MCF 10A (cell line): ENCODE results near the gene TLX2. TPM values are rescaled to one million over a fixed set of nuclear protein-coding genes. Genes with fewer than 3 reads are reported as not detected.

Source experiments
- BruUV-seq: library from RNA; stranded (reverse); fragments of 400-500 nt; replicated peaks from 2 replicates; lab custom pipeline; 2021; lab: Mats Ljungman, UMichigan
- CTCF ChIA-PET: fragments of 300-600 bp; sonication (Branson Sonifier 250); formaldehyde crosslinking; extraction: SDS; loops from one replicate; lab custom pipeline; 2021; ENCODE audit warnings: antibody characterized with exemption, inconsistent platforms; lab: Yijun Ruan, JAX
- POLR2A ChIA-PET: fragments of 300-600, 350-650 bp; sonication (Branson Sonifier 250); formaldehyde crosslinking; extraction: SDS; loops from one replicate; lab custom pipeline; 2020; ENCODE audit warnings: antibody characterized with exemption, inconsistent platforms; lab: Yijun Ruan, JAX
- DNase-seq: peaks from one replicate; pipeline ENCODE4 v3.0.0-alpha.2; 2018; ENCODE audit not compliant: unreplicated experiment
- H3K27ac Mint-ChIP-seq: one replicate; pipeline ENCODE4 v1.8.0; 2022; ENCODE audit warnings: mild to moderate bottlenecking, low read depth, mixed read lengths; ENCODE audit not compliant: unreplicated experiment
- H3K27me3 Mint-ChIP-seq: one replicate; pipeline ENCODE4 v1.8.0; 2022; ENCODE audit warnings: mixed read lengths; ENCODE audit not compliant: insufficient read depth, unreplicated experiment
- H3K36me3 Mint-ChIP-seq: one replicate; pipeline ENCODE4 v1.8.0; 2022; ENCODE audit warnings: mild to moderate bottlenecking, moderate library complexity, mixed read lengths; ENCODE audit not compliant: insufficient read depth, unreplicated experiment
- H3K4me1 Mint-ChIP-seq: one replicate; pipeline ENCODE4 v1.8.0; 2022; ENCODE audit warnings: mixed read lengths; ENCODE audit not compliant: insufficient read depth, unreplicated experiment
- H3K4me3 Mint-ChIP-seq: one replicate; pipeline ENCODE4 v1.8.0; 2022; ENCODE audit warnings: mild to moderate bottlenecking, moderate library complexity, mixed read lengths; ENCODE audit not compliant: unreplicated experiment
- H3K9me3 Mint-ChIP-seq: one replicate; pipeline ENCODE4 v1.8.0; 2022; ENCODE audit warnings: mixed read lengths; ENCODE audit not compliant: unreplicated experiment
- intact Hi-C: fragments of 100-400 bp; cut with micrococcal nuclease; formaldehyde crosslinking; loops from 2 replicates; pipeline ENCODE4 v1.14.1; 2022
- total RNA-seq: library from RNA; stranded (reverse); gene quantifications from 2 replicates; pipeline ENCODE4 v1.2.3, GENCODE V29; 2022
- TF ChIP-seq, protein P1 (sequence below): fragments of 200-600 bp; IDR thresholded peaks from one replicate; pipeline ENCODE4 v1.8.0; 2022; ENCODE audit warnings: antibody characterized with exemption, mild to moderate bottlenecking; ENCODE audit not compliant: unreplicated experiment

The TLX2 gene
- total RNA-seq, 1 experiment from 2014 or later: not detected

DNA sequence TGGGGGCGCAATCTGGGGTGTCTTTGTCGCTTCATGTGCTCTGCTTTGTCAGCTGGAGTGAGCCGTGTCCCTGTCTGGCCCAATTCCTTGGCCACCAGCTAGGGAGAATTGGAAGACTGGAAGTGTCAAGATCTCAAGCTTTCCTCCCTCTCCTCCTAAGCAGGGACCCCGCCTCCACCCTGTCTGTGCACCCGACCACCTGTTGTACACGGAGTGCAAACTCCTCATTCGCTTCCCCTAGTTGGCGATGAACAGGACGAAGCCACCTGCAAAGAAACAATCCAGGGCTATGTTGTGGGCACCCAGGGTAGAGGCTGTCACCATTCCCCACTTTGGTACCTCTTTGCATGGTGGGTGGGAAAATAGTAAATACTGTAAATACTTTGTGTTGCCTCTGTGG, 13.5 kb downstream of the TLX2 start:
- intact Hi-C loops: no loop called here
- ChIA-PET POLR2A (interaction anchor here (4.8 to 8.1 kb wide), 2 partner anchors 21 to 45 kb away, joined by 65 to 135 read pairs; partner anchors contain the start of genes CCDC142, PCGF1 and TTC31), CTCF (interaction anchor here (0.7 to 7.3 kb wide), 3 partner anchors 40 to 61 kb away, joined by 3 to 80 read pairs (median 14); partner anchors contain the start of genes CCDC142 and TTC31)
- Mint-ChIP-seq H3K9me3 (no peaks in the 10 kb centered on the region), H3K27me3 (no peaks in the 10 kb centered on the region), H3K27ac (peak overlapping the region; percentile 91), H3K4me3 (peak overlapping the region; percentile 94), H3K4me1 (peaks cover 38% of the 10 kb centered on the region), H3K36me3 (peaks cover 31% of the 10 kb centered on the region)
- TF ChIP-seq, protein P1, sequence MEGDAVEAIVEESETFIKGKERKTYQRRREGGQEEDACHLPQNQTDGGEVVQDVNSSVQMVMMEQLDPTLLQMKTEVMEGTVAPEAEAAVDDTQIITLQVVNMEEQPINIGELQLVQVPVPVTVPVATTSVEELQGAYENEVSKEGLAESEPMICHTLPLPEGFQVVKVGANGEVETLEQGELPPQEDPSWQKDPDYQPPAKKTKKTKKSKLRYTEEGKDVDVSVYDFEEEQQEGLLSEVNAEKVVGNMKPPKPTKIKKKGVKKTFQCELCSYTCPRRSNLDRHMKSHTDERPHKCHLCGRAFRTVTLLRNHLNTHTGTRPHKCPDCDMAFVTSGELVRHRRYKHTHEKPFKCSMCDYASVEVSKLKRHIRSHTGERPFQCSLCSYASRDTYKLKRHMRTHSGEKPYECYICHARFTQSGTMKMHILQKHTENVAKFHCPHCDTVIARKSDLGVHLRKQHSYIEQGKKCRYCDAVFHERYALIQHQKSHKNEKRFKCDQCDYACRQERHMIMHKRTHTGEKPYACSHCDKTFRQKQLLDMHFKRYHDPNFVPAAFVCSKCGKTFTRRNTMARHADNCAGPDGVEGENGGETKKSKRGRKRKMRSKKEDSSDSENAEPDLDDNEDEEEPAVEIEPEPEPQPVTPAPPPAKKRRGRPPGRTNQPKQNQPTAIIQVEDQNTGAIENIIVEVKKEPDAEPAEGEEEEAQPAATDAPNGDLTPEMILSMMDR: no peak
- DNase-seq: no peak
- BruUV-seq: no TSS peak

DNA sequence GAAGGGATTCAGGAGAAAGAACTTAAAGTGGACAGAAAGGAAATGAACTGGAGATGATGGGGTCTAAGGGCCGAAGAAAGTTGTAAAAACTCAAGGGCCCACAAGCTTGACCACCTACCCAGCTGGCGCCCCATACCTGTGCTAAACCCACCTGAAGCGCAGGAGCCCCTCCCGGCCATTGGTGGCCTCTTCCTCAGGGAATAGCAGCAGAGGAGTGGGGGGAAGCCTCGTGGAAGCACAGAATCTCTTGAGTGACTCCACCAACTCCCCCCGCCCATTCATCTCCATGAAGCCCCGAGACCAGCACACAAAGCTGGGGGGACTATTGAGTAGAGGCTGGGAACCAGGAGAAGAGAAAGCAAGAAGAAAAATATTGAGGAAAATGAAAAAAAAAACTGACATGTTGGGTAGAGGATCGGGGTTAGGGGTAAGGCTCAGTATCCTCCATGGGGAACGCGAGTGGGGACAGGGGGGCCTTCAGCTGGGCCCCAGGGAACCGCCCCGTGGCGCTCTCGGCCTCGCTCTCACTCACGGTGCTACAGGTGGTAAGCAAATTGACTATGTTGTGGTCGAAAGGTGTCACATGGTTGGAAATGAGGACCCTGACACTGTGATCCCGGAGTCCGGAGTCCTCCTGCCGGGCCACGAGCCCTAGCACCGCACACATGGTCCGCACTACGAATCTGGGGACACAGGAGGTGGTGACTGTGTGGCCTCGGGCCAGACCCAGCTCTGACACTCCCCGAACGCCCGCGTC, 14.5 kb downstream of the TLX2 start:
- POLR2A ChIA-PET: interaction anchor here (0.7 to 8.1 kb wide), 19 partner anchors 8 to 107 kb away, joined by 3 to 135 read pairs (median 5); partner anchors contain the start of genes C2orf81, CCDC142, INO80B and MOGS
- TF ChIP-seq, protein P1: no peak
- H3K27ac Mint-ChIP-seq: peak overlapping the region; percentile 91
- peaks cover 38% of the 10 kb centered on the region for H3K4me1 Mint-ChIP-seq
- peak overlapping the region; percentile 94 for H3K4me3 Mint-ChIP-seq
- TSS peak; percentile 55 for BruUV-seq
- H3K9me3 Mint-ChIP-seq: no peaks in the 10 kb centered on the region
- H3K27me3 Mint-ChIP-seq: no peaks in the 10 kb centered on the region
- CTCF ChIA-PET: interaction anchor here (0.6 to 7.3 kb wide), 4 partner anchors 37 to 59 kb away, joined by 3 to 80 read pairs (median 12); partner anchors contain the start of genes CCDC142 and TTC31
- peaks cover 31% of the 10 kb centered on the region for H3K36me3 Mint-ChIP-seq
- intact Hi-C loops: loop anchor here (1.0 kb wide), 1 partner anchor 21 kb away; the partner anchor contains the start of gene PCGF1
- DNase-seq: no peak

DNA sequence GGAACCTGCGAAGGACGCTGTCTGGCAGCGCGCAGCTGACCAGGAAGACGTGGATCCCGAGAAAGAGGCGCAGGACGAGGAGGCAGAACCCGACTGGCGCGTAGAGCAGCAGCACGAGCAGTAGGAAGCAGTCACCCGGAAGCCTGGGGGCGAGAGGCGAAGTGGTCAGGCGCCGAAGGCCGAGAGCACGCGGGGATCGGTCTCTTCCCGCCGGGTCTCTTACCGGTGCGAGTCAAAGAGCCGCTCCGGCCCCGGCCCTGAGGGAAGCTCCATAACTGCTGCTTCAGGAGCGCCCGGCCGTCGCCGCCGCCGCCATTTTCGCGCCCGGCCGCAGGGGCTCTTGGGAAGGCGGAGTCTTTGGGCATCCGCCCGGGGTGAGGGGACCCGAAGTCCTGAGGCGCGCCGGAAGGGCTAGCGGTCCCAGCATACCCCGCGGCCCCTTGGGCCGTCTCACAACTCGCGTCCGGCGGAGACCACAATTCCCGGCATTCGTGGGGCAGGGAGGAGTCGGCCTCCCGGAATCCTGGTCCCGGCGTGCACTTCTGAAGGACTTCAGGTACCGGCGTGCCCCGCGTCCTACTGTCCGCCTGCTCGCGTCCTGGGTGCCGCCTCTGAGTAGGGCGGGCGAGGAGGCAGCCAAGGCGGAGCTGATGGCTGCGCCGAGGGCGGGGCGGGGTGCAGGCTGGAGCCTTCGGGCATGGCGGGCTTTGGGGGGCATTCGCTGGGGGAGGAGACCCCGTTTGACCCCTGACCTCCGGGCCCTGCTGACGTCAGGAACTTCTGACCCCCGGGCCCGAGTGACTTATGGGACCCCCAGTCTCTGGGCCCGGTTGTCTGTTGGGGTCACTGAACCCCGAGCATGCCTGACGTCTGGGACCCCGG, 15.3 kb downstream of the TLX2 start, which contains the start of the genes AUP1 and HTRA2:
TSS of gene AUP1 (minus strand) at position 350 of the 882 bp plus-strand sequence. CDS start at position 273, 77 bp downstream.
TSS of gene HTRA2 (plus strand) at position 577 of the 882 bp plus-strand sequence. CDS start at position 651, 74 bp downstream.
- peak within 1 kb of the TSS; percentile 94 for H3K4me3 Mint-ChIP-seq

More for the DNA sequence above, 15.3 kb downstream of the TLX2 start, which contains the start of the genes AUP1 and HTRA2:
- no peaks in the 10 kb centered on the region for H3K27me3 Mint-ChIP-seq
- DNase-seq: peak; percentile 99
- ChIA-PET POLR2A (interaction anchor here (0.6 to 8.1 kb wide), 29 partner anchors 9 to 1117 kb away, joined by 3 to 135 read pairs (median 5); partner anchors contain the start of genes C2orf81, CCDC142, INO80B and MOGS), CTCF (interaction anchor here (0.6 to 7.3 kb wide), 6 partner anchors 36 to 65 kb away, joined by 3 to 80 read pairs (median 10); partner anchors contain the start of genes CCDC142 and TTC31)
- H3K36me3 Mint-ChIP-seq: peaks cover 28% of the 10 kb centered on the region
- H3K4me1 Mint-ChIP-seq: peaks cover 38% of the 10 kb centered on the region
- H3K27ac Mint-ChIP-seq: peak within 1 kb of the TSS; percentile 91
- intact Hi-C loops: loop anchor here (1.0 to 5.0 kb wide), 2 partner anchors 22 to 192 kb away; partner anchors contain the start of gene PCGF1
- no peaks in the 10 kb centered on the region for H3K9me3 Mint-ChIP-seq
- TF ChIP-seq, protein P1: no peak
- no TSS peak for BruUV-seq
